ENCODE measurements around the gene C12orf57. TPM values are rescaled to one million over a fixed set of nuclear protein-coding genes. Genes with fewer than 3 reads are reported as not detected.

C12orf57 gene
- total and polyA plus RNA-seq, 2 of the 8 experiments (the other 6 are each of a cell fraction or from before 2014, with no cell fraction given), result 174 to 993 TPM

- TF ChIP-seq CHD7 (IDR thresholded peaks at IDR 0.05; ENCODE audit: insufficient replicate concordance, low read length) (no peak), CTCF (IDR thresholded peaks at IDR 0.05; ENCODE audit: control extremely low read depth in 1 of 3, insufficient read depth in 1 of 3, low read depth in 1 of 3, low read length in 3 of 3) (no peak), SIRT6 (IDR thresholded peaks at IDR 0.05; ENCODE audit: low read length) (no peak), SUZ12 (IDR thresholded peaks at IDR 0.05; ENCODE audit: low read length) (no peak), CBX8 (IDR thresholded peaks at IDR 0.05; ENCODE audit: borderline replicate concordance, low read depth, low read length) (no peak), KDM5A (IDR thresholded peaks at IDR 0.05; ENCODE audit: low read length) (no peak), SIX5 (IDR thresholded peaks at IDR 0.05; ENCODE audit: low read depth, low read length) (no peak)
Observed at GRCh38 chr12:6952863-6953441, 9.1 kb downstream of the C12orf57 start (continued).

Data from H1 (cell line).